HG03025 (cell line): Measurements from ENCODE around the gene SP2.

Source experiments
- ATAC-seq: cut with Tn5 transposase; IDR thresholded peaks from one replicate; pipeline ENCODE4 v1.9.1; 2021; ENCODE audit warnings: mild to moderate bottlenecking, moderate library complexity; ENCODE audit not compliant: unreplicated experiment, low FRiP score

SP2 gene

DNA sequence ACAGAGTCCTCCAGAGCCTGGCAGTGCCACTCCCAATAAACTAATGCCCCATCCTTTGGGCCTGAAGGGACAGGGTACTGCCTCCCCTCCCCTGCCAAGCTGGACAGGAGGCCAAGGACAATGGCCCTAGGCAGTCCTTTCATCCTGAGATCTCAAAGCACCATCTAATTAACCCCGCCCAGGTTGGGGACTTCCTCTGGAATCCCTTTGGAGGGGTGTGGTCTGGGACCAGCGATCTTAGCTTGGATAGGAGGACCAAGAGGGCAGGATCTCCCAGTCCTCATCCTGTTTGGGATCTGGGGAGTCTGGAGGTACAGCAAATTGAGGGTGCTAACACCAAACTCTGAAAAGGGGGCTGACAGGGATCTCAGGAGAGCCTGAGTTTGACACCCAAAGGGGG, 26.9 kb upstream of the SP2 start:
- no peak for ATAC-seq

DNA sequence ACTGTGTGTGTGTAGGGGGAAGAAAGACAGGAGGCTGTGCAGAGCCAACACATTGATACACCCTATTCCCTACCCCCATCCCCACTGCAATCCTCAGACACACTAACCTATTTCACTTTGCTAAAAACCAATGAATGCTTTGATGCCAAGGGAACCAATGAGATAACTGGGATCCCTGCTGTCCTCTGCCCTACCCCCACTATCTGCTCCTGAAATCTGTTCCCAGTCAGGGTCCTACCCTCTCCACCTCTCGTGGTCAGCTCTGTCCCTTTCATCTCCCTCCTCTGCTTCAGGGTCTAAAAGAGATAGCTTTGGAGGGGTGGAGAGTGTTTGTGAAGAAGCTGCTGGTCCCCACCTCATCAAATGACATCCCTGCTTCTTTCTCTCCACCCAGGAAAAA, 26.0 kb upstream of the SP2 start:
- no peak for ATAC-seq

DNA sequence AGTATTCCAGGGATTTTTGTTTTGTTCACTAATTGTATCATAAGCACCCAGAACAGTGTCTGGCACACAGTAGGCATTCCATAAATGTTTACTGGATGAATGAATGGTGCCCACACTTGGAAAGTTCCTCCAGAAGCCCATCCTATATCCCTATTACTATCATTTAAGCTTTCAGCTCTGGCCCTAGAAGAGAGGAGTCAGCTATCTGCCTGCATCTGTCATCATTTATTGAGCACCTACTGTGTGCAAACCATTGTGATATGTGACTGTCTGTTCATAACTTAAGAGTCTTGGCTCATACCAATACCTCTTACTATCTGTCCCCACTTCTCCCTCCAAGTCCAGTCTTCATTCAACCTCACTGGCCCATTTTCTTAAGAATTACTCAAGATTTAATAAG, 25.0 kb upstream of the SP2 start:
- ATAC-seq = no peak

DNA sequence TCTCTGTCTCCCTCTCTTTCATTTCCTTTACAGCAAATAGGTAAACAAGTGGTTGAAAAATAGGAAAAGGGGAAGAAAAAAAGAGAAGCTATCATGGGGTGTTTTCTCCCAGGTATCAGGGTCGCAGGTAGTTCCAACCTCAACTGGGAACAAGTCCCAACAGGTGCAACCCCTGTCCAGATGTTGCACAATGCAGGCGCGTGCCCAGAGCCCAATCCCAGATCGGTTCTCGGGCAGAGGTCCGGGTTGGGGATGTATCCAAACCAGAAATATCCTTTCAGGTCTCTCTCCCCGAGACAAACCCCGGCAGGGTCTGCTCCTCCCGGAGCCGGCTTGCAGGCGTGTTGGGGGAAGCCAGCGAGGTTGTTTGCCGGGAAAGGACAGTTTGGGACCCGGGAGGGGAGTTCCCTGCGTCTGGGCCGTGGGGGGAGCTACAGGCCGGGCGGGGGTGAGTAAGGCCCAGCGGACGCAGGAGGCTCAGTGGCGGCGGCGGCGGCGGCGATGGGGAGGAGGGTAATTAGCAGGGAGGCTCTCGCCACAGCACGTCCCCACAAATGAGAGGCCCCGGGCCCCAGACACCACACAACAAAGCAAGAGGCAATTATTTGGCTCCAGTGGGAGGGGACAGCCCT, 23.9 kb upstream of the SP2 start:
- no peak for ATAC-seq

DNA sequence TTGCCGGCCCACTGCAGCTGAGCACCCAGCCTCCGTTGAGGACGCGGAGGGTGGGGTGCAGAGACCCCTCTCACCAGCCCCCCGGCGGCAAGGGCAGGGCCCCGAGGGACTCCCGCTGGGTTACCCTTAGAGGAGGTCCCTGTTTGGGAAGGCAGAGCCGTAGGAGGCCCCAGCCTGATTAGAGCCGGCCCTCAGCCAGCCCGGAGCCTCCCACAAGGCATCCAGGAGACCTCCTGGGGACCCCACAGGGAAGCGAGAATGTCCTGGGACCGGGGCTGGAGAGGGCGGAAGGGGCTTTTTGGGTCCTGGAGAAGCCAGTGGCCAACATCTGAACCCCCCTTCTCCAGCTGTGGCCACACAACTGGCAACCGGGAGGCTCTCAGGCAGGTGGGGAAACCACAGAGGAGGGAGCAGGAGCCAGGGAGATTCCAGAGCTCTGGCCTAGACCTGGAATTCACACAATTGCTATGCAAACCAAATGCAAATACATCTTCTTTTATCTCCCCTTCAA, 23.3 kb upstream of the SP2 start:
- no peak for ATAC-seq

DNA sequence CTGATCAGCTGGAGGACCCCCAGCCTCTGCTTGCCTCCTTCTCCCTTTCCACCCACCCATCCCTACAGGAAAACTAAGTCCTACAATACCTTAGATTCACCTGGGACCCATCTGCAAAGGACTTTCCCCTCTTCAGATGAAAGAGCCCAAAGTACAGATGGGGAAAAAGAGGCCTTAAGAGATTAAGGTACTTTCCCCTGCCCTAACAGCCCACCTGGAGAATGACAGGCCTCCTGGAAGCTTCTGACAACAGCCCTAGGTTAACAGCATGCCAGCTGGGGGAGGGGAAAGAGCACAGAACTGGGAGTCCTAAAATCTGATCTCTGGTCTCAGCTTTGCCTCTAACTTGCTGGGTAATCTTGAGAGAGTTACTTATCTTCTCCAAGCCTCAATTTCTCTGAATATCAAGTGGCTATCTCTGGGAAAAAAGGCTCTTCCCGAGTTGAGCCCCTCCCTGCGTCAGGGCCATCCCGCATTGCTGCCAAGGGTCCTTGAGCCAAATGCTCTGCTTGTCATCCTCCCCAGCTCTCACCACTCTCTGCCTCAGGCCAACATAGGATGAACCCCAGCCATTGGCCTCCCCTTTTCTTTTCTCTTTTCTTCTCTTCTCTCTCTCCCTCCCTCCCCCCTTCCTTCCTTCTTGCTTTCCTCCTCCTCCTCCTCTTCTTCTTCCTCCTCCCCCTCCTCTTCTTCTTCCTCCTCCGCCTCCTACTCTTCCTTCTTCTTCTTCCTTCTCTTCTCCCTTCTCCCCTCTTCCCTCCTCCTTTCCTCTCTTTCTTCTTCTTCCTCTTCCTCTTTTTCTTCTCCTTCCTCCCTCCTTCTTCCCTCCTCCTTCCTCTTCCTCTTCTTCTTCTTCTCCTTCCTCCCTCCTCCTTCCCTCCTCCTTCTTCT, 22.6 kb upstream of the SP2 start:
- no peak for ATAC-seq

DNA sequence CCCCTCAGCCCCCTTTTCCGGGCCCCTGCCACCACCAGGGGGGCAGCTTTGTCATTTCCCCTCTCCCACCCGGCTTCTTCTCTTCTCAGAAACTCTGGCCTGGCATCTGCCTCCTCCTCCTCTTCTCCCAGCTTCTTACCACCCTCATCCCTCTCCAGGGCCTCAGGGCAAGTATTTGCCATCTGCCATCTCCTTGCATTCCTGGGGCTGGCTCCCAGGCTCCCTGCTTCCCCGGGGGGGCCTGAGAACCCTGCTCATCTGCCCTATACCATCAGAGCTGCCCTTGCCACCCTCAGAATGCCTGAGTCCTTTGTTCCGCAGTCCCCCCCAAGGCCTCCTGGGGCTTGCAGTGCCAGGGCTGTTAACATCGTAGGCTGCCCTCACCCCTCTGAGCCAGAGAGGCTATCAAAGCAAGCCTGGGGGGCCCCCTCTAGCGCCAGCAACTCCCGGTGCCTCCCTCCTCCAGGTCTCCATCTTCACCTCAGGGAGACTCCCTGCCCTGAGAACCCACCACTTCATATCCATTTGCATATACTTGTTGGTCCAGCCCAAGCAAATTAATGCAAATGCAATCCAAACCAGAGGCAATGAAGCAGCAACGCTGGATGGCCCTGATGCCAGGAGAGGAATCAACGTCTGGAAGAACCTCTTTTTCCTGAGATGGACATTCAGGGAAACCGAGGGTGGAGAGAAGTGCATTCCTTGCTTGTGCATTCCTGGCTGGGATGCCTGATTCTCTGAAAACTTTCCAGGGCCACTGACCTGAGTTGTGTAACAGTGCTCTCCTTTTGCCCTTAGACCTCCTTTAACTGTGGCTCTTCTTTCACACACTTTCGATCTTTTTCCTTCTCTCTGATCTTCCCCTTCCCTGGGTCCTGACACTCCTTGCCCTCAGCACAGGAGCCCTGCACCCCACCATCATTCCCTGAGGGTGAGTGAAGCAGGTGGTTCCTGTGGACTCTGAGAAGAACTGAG, 20.7 kb upstream of the SP2 start:
- ATAC-seq = no peak

DNA sequence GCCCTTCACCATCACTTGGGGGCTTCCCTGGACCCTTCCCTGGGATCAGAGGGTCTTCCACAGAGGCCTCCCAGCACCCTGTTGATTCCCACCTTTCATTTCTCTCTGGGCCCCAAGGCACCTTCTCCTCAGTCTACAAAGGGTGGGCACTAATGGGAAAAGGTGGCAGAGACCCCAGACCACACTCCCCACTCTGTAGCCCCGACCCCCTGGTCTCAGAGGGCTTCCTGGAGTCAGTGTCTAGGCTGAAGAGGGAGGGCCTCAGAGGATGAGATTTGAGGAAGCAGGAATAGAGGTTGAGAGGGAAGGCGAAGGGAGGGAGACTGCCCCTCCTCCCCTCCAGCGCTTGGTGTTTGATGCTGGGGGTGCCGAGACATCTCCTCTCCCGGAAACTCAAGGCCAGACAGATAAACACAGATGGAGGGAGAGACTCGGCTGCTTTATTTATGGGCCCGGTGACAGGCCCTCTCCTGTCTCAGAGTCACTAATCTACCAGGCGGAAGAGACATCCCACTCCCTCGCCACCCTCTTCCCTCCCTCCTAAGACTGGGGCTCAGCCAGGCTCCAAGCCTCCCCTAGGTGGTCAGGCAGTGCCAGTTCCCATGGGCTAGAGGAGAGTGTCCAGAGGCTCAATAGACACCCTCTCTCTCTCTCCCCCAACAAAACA, 18.5 kb upstream of the SP2 start:
- ATAC-seq = no peak

DNA sequence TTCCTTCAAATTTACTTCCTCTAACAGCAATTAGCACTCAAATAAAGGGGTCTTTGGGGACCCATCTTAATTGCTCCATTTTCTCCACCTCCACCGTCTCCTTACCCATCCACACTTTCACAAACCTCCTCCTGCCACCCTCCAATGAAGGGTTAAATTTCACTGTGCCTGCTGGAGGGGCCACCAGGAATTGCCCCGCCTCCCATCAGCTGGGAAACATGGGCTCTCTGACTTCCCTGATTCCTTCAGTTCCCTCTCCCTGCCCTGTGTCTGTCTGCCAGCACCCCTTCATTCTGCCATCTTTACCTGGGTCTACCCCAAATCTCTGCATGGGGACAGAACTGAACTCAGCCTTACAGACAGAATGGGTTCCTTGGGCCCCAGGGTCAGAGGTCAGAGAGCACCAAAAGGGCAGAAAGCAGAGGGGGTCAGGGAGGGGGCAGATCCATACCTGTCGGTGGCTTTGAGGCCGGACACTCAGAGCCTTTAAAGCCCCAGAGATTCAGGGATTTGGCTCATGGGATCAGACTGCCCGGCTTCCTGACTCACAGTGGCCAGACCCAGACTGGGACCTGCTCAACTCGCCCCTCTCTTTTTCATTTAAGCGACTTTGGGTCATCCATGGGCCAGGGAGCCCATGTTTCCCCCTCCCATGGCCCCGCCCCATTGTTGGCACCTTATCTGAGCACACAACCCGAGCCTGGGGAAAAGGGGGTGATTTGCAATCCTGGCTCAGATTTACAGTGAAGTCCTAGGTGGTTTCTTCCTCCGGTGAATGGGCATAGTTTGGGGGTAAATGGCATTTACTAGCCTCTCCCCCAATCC, 17.6 kb upstream of the SP2 start:
- ATAC-seq = no peak

- no peak for ATAC-seq
These were observed 16.9 kb upstream of the SP2 start for GRCh38 chr17:47879028-47879585.

DNA sequence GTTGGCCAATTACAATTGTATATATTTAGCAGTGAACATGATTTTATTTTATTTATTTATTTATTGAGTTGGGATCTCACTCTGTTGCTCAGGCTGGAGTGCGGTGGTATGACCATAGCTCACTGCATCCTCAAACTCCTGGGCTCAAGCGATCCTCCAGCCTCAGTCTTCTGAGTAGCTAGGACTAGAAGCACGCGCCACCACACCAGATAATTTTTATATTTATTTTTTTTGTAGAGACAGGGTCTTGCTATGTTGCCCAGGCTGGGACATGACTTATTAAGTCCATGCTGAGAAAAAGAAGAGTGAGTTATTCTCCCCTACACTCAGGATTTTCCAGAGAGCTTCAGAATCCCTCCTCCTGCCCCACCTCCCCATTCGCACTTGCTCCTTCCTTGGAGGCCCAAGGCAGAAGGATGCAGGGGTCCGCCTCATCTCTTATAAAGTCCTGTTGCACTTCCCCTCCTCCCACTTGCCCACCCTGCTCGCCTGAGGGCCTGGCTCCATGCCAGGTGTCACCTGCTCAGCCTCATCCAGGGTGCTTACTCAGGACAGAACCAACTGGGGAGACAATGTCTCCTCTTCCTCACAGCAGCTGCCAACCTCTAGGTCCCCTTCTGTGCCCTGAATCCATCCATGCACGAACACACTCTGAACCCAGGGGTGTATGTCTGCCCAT, 16.1 kb upstream of the SP2 start:
- ATAC-seq = no peak

GRCh38 chr17:47882247-47882646, 13.8 kb upstream of the SP2 start:
- ATAC-seq = no peak

DNA sequence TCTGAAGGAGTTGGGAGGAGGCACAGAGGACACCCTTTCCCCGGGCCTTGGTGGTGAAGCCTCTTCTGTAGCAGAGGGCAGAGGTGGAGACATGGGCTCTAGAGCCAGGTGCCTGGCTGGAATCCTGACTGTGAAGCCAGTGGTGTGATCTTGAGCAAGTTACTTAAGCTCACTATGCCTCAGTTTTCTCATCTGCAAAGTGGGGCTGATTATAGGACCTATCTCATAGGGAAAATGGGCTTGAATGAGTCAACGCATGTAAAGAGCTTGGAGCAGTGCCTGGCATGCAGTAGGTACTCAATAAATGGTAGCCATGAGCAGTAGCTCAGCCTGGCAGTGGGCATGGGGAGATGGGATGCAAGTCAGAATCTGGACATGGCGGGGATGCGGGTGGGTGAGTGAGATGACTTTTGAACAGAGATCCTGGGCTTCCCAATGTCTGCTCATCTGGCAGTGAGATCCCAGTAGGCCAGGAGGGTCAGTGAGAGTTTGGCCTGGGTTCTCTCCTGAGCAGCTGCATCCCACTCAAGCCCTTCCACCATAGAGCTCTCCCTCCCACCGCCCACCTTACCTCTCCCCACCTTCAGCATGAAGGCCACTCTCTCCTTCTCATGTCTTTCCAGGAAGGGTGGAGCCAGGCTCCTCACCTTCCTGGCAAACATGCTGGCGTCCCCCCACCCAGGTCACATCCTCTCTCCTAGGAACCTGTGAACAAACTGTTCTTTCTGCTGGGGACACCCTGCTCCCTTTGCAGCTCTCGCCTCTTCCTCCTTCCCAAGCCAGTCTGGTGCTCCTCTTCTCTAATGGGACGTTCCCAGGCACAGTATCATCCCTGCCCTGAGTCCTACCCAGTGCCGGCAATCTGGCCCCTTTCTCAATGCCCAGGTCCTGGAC, 13.1 kb upstream of the SP2 start:
- ATAC-seq = no peak

- ATAC-seq = no peak
These were observed 12.2 kb upstream of the SP2 start for GRCh38 chr17:47883589-47884426.

GRCh38 chr17:47884427-47884740, 11.7 kb upstream of the SP2 start:
- ATAC-seq = no peak

- no peak for ATAC-seq
These were observed 10.9 kb upstream of the SP2 start for GRCh38 chr17:47884905-47885730.
